WERI-Rb-1 (cell line): ENCODE results near the gene HADHA.

Experiments
- DNase-seq: peaks from one replicate; pipeline ENCODE4 v3.0.0-alpha.2; 2020
- H3K27ac ChIP-seq: fragments of 250-450 bp; sonication (Bioruptor Pico); 2 replicates; pipeline ENCODE4 v1.5.1; 2020; ENCODE audit warnings: mild to moderate bottlenecking, moderate library complexity
- H3K27me3 ChIP-seq: fragments of 250-450 bp; sonication (Bioruptor Pico); 2 replicates; pipeline ENCODE4 v1.5.1; 2021; ENCODE audit warnings: mild to moderate bottlenecking, low read depth, moderate library complexity; ENCODE audit not compliant: insufficient read depth, severe bottlenecking
- H3K36me3 ChIP-seq: fragments of 250-450 bp; sonication (Bioruptor Pico); 2 replicates; pipeline ENCODE4 v1.5.1; 2020; ENCODE audit warnings: mild to moderate bottlenecking, moderate library complexity
- H3K4me3 ChIP-seq: 2 replicates; pipeline ENCODE4 v1.5.1; 2011; ENCODE audit warnings: low read depth, mild to moderate bottlenecking, control low read depth, low read length
- H3K9me3 ChIP-seq: fragments of 250-450 bp; sonication (Bioruptor Pico); 2 replicates; pipeline ENCODE4 v1.5.1; 2021; ENCODE audit warnings: mild to moderate bottlenecking, moderate library complexity; ENCODE audit not compliant: severe bottlenecking
- TF ChIP-seq, protein P1 (sequence below): IDR thresholded peaks from 2 replicates; pipeline ENCODE4 v1.5.1; 2011; ENCODE audit warnings: low read depth, mild to moderate bottlenecking, control low read depth, inconsistent platforms, low read length

HADHA gene

DNA sequence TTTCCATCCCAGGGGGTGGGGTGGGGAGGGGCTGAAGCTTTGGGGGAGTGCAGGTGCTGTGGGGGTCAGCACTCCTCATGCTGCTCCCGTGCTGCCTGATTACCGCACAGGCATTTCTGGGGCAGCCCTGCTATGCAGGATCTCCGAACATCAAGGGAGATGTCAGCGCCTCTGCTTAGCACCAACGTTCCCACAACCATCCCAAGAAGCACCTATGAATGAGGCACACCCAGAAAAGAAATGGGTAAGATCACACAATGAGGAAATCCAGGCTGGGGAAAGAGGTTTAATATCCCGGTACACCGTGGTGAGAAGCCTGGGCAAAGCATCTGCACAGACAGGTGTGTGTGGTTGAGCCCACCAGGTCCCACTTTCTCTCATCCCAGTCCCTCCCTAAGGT, 54.1 kb downstream of the HADHA start:
- TF ChIP-seq, protein P1, sequence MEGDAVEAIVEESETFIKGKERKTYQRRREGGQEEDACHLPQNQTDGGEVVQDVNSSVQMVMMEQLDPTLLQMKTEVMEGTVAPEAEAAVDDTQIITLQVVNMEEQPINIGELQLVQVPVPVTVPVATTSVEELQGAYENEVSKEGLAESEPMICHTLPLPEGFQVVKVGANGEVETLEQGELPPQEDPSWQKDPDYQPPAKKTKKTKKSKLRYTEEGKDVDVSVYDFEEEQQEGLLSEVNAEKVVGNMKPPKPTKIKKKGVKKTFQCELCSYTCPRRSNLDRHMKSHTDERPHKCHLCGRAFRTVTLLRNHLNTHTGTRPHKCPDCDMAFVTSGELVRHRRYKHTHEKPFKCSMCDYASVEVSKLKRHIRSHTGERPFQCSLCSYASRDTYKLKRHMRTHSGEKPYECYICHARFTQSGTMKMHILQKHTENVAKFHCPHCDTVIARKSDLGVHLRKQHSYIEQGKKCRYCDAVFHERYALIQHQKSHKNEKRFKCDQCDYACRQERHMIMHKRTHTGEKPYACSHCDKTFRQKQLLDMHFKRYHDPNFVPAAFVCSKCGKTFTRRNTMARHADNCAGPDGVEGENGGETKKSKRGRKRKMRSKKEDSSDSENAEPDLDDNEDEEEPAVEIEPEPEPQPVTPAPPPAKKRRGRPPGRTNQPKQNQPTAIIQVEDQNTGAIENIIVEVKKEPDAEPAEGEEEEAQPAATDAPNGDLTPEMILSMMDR, result no peak
- Histone ChIP-seq H3K36me3 (peaks cover 80% of the 10 kb centered on the region), H3K9me3 (no peaks in the 10 kb centered on the region), H3K27ac (no peak overlapping the region), H3K27me3 (no peaks in the 10 kb centered on the region), H3K4me3 (no peak overlapping the region)
- no peak for DNase-seq

DNA sequence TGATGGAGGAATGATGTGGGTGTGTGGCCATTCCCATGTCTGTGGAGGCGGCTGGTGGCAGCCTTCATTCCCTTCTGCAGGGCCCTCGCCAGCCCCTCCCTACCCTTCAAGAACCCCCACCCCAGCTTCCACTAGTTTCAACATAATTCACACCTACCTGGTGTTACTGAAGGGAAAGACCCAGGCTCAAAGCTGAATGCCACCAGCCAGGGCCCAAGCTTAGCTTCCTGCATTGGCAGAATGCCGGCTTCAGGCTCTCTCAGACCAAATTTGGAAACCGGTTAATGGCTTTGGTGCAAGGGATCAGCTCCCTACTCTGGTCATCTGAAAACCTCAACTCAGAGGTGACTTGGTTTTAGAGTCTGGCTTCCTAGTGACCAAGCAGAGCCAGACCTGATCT, 54.7 kb downstream of the HADHA start:
- Histone ChIP-seq H3K27ac (no peak overlapping the region), H3K27me3 (no peaks in the 10 kb centered on the region), H3K4me3 (no peak overlapping the region), H3K9me3 (no peaks in the 10 kb centered on the region), H3K36me3 (peaks cover 79% of the 10 kb centered on the region)
- DNase-seq, result no peak
- TF ChIP-seq, protein P1, result no peak

DNA sequence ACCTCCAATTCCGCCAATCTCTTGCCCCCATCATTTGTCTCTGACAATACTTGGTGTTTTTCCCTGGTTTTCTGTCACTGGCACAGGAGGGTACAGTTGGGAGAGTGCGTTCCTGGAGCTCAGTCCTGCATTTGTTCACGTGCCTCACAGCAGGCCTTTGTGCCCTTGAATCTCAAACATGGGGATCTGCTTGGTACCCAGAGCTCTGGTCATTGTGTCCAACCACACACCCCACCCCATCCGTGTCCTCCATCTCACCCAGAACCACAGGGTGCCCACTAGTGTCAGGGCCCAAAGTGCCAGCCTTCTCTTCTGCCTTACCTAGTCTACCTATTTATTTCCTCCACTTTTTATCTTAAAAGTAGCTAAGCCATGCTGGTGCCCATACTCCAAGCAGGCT, 55.3 kb downstream of the HADHA start:
- Histone ChIP-seq H3K9me3 (no peaks in the 10 kb centered on the region), H3K4me3 (no peak overlapping the region), H3K27ac (no peak overlapping the region), H3K27me3 (no peaks in the 10 kb centered on the region), H3K36me3 (peaks cover 73% of the 10 kb centered on the region)
- DNase-seq, result no peak
- TF ChIP-seq, protein P1, result no peak

DNA sequence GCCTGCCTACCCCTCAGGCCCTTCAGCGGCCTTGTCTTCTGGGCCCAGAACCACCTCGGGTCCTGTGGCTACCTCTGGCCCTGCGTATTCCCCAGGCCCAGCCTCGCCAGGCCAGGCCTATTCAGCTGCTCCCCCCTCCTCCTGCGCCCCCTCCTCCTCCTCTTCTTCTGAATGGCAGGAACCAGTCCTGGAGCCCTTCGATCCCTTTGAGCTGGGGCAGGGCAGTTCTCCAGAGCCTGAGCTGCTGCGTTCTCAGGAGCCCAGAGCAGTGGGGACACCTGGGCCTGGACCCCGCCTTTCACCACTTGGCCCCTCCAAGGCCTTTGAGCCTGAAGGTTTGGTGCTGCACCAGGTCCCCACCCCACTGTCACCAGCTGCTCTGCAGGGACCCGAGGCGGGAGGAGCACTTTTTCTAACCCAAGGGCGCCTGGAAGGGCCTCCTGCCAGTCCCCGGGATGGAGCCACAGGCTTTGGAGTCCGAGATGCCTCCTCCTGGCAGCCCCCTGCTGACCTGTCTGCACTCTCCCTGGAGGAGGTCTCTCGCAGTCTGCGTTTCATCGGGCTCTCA, 56.8 kb downstream of the HADHA start:
- Histone ChIP-seq H3K4me3 (no peak overlapping the region), H3K36me3 (peaks cover 80% of the 10 kb centered on the region), H3K9me3 (no peaks in the 10 kb centered on the region), H3K27ac (no peak overlapping the region), H3K27me3 (no peaks in the 10 kb centered on the region)
- TF ChIP-seq, protein P1, result no peak
- DNase-seq, result no peak

DNA sequence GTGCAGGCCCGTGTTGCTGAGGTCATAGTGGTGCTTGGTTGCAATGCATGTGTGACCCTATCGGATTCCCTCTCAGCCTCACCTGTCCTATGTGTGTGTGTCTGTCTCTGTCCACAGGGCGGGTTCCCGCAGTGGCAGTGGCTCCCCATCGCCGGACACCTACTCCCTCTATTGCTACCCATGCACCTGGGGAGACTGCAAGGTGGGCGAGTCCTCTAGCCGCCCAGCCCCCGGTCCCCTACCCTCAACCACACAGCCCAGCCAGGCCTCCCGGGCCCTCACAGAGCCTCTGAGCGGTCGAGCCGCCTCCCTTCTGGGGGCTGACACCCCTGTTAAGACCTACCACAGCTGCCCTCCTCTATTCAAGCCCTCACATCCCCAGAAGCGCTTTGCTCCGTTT, 57.3 kb downstream of the HADHA start:
- TF ChIP-seq, protein P1, result no peak
- Histone ChIP-seq H3K4me3 (no peak overlapping the region), H3K27me3 (no peaks in the 10 kb centered on the region), H3K36me3 (peaks cover 81% of the 10 kb centered on the region), H3K27ac (no peak overlapping the region), H3K9me3 (no peaks in the 10 kb centered on the region)
- no peak for DNase-seq

DNA sequence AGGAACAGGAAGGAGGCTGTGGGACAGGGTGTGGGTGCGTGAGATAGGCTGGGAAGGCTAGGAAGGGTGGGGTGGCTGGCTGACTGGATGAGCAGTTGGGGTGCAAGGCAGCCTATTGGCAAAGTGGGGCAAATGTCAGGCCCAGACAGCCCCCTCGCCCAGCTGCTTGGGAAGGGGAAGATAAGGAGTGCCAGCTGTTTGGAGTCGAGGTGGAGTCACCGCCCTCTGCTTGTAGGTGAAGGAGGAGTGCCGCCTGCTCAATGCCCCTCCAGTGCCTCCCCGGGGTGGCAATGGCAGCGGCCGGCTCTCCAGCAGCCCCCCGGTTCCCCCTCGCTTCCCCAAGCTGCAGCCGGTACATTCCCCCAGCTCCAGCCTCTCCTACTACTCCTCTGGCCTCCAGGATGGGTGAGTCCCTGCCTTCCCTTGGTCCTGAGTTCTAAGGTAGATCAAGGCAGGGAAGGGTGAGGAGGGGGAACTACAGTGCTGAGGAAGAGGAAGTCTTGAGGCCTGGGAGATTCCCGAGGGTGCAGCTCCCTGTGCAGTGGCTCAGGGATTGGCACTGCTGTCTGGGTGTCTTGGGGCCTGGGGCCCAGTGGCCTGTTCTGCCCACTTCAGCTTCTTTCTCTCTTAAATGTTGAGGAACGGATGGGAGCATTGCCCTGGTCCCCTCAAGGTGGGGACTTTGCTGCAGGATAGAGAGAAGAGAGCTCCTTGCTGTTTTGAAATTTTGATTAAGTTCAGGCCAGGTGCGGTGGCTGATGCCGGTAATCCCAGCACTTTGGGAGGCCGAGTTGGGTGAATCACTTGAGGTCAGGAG, 58.3 kb downstream of the HADHA start:
- Histone ChIP-seq H3K9me3 (no peaks in the 10 kb centered on the region), H3K27me3 (no peaks in the 10 kb centered on the region), H3K36me3 (peaks cover 81% of the 10 kb centered on the region), H3K27ac (no peak overlapping the region), H3K4me3 (no peak overlapping the region)
- TF ChIP-seq, protein P1, result no peak
- no peak for DNase-seq
